OCI-LY7 (cell line): Measurements from ENCODE around the gene DAB2IP. TPM values are rescaled to one million over a fixed set of nuclear protein-coding genes. Genes with fewer than 3 reads are reported as not detected.

Experiments used
- BruUV-seq: library from RNA; stranded (reverse); fragments of 400-500 nt; replicated peaks from 2 replicates; lab custom pipeline; 2021; lab: Mats Ljungman, UMichigan
- CTCF ChIA-PET: fragments of 300-600 bp; sonication (Branson Sonifier 250); formaldehyde crosslinking; loops from one replicate; lab custom pipeline; 2022; ENCODE audit warnings: antibody characterized with exemption; ENCODE audit not compliant: unreplicated experiment; lab: Charles Lee
- POLR2A ChIA-PET: fragments of 300-600 bp; sonication (Branson Sonifier 250); formaldehyde crosslinking; loops from one replicate; lab custom pipeline; 2022; ENCODE audit warnings: antibody characterized with exemption; lab: Charles Lee
- DNase-seq: peaks from one replicate; pipeline ENCODE4 v3.0.0-alpha.2; 2015; ENCODE audit warnings: low spot score
- H2AFZ ChIP-seq: fragments of 200-600 bp; sonication (generic), shearing (Covaris generic); 2 replicates; pipeline ENCODE4 v1.6.1; 2014; ENCODE audit warnings: mild to moderate bottlenecking, antibody characterized with exemption, low read length, moderate library complexity
- H3K27ac ChIP-seq: fragments of 200-600 bp; sonication (generic); 2 replicates; pipeline ENCODE4 v1.5.1; 2014; ENCODE audit warnings: mixed run types, low read depth, mild to moderate bottlenecking, moderate library complexity, low read length, inconsistent platforms; ENCODE audit not compliant: poor library complexity, severe bottlenecking
- H3K36me3 ChIP-seq: fragments of 200-600 bp; sonication (generic); 2 replicates; pipeline ENCODE4 v1.6.1; 2014; ENCODE audit warnings: mild to moderate bottlenecking, antibody characterized with exemption, low read length, moderate library complexity, mixed read lengths; ENCODE audit not compliant: insufficient read depth
- H3K4me1 ChIP-seq: fragments of 200-600 bp; sonication (generic); 2 replicates; pipeline ENCODE4 v1.5.1; 2014; ENCODE audit warnings: mild to moderate bottlenecking, low read length; ENCODE audit not compliant: insufficient read depth, poor library complexity, severe bottlenecking
- H3K4me2 ChIP-seq: fragments of 200-600 bp; sonication (generic); 2 replicates; pipeline ENCODE4 v1.6.1; 2014; ENCODE audit warnings: mild to moderate bottlenecking, low read length
- H3K4me3 ChIP-seq: fragments of 200-600 bp; sonication (generic); 2 replicates; pipeline ENCODE4 v1.5.1; 2014; ENCODE audit warnings: mild to moderate bottlenecking, low read depth, low read length; ENCODE audit not compliant: poor library complexity, severe bottlenecking
- H3K79me2 ChIP-seq: fragments of 200-600 bp; sonication (generic); 2 replicates; pipeline ENCODE4 v1.6.1; 2016; ENCODE audit warnings: low read depth, mild to moderate bottlenecking, low read length, moderate library complexity, mixed read lengths; ENCODE audit not compliant: insufficient read depth
- H3K9me2 ChIP-seq: fragments of 200-600 bp; sonication (generic); 2 replicates; pipeline ENCODE4 v1.6.1; 2016; ENCODE audit warnings: mild to moderate bottlenecking, low read length, mixed read lengths; ENCODE audit not compliant: insufficient read depth
- H3K9me3 ChIP-seq: fragments of 200-600 bp; sonication (generic); 2 replicates; pipeline ENCODE4 v1.6.1; 2014; ENCODE audit warnings: mild to moderate bottlenecking, mixed run types, low read length, mixed read lengths
- H4K20me1 ChIP-seq: fragments of 200-600 bp; sonication (generic); 2 replicates; pipeline ENCODE4 v1.6.1; 2014; ENCODE audit warnings: mild to moderate bottlenecking, antibody characterized with exemption, low read length, moderate library complexity, mixed read lengths; ENCODE audit not compliant: insufficient read depth
- CTCF ChIP-seq: fragments of 200-600 bp; sonication (generic); conservative IDR thresholded peaks from 2 replicates; pipeline ENCODE4 v1.5.1; 2014; ENCODE audit warnings: mild to moderate bottlenecking, antibody characterized with exemption, low read length, moderate library complexity, mixed read lengths
- EZH2phosphoT487 ChIP-seq: fragments of 200-600 bp; sonication (generic); IDR thresholded peaks from 2 replicates; pipeline ENCODE4 v1.6.1; 2018; ENCODE audit warnings: low read depth, borderline replicate concordance, mild to moderate bottlenecking, mixed run types, antibody characterized with exemption, low read length, moderate library complexity, mixed read lengths
- intact Hi-C: fragments of 100-400 bp; cut with micrococcal nuclease; formaldehyde crosslinking; loops from one replicate; pipeline ENCODE4 v1.10.0; 2022; ENCODE audit not compliant: unreplicated experiment
- total RNA-seq, 2 experiments: library from RNA; depleted of rRNA in 1 of 2; stranded (reverse); fragments of >200 nt in 1 of 2; shearing (Covaris generic) in 1 of 2; gene quantifications; 2 replicates each; pipeline ENCODE4 v1.2.3, GENCODE V29; 2014 to 2022

The DAB2IP gene
- total RNA-seq, 2 experiments from 2014 or later, result 3.9 to 11.1 TPM

DNA sequence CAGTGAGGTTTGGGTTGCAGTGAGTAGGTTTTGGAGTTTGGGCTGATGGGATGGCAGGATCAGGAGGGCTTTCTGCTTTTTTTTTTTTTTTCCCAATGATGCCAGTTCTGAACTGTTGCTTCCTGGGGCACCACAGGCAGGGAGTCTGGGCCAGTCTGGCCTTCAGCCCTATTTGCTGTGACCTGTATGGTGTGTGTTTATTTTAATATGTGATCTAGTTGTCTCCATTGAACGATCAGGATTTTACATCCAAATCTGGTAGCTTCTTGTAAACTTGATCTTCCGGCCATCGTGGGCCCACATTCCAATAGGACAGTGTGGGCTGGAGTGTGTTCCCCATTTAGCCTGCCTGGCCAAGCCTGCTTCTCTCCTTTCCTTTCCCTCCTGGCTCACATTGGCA is 25.8 kb upstream of the DAB2IP start:
- ChIA-PET POLR2A (no interaction called here), CTCF (no interaction called here)
- no peak for DNase-seq
- no peaks in the 10 kb centered on the region for H3K9me2 ChIP-seq
- no peak for TF ChIP-seq CTCF
- TF ChIP-seq EZH2phosphoT487, result no peak
- H3K4me1 ChIP-seq, result no peaks in the 10 kb centered on the region
- intact Hi-C loops, result no loop called here
- H3K4me2 ChIP-seq, result no peak overlapping the region
- H3K36me3 ChIP-seq, result no peaks in the 10 kb centered on the region
- no peak overlapping the region for H3K4me3 ChIP-seq
- H3K27ac ChIP-seq, result no peak overlapping the region
- no TSS peak for BruUV-seq
- no peak overlapping the region for H2AFZ ChIP-seq
- no peaks in the 10 kb centered on the region for H4K20me1 ChIP-seq
- H3K9me3 ChIP-seq, result no peaks in the 10 kb centered on the region
- no peaks in the 10 kb centered on the region for H3K79me2 ChIP-seq

DNA sequence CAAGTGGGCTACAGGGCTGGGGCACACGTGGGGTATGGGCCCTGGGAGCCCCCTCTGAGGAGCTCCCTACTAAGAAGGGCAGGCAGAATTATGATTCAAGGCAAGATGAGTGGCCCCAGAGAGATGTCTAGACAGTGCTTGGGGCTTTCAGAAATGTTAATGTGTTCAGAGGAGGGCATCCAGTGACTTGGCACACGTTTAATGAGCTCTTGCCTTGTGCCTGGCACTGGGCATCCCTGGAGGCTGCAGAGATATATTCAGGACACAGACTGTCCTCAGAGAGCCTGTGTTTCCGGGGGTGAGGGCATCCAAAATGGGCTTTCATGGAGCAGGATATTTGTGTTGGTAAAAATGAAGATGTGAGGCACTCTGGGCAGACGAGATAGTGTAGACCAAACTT is 25.4 kb upstream of the DAB2IP start:
- Histone ChIP-seq H3K4me2 (no peak overlapping the region), H4K20me1 (no peaks in the 10 kb centered on the region), H3K9me3 (no peaks in the 10 kb centered on the region), H3K4me3 (no peak overlapping the region), H3K27ac (no peak overlapping the region), H3K36me3 (no peaks in the 10 kb centered on the region), H3K9me2 (no peaks in the 10 kb centered on the region), H2AFZ (no peak overlapping the region), H3K4me1 (no peaks in the 10 kb centered on the region), H3K79me2 (no peaks in the 10 kb centered on the region)
- CTCF ChIA-PET, result no interaction called here
- intact Hi-C loops, result no loop called here
- no TSS peak for BruUV-seq
- POLR2A ChIA-PET, result interaction anchor here (0.7 kb wide), 1 partner anchor 22 kb away, joined by 3 read pairs; no protein-coding TSS in a partner anchor
- no peak for DNase-seq
- TF ChIP-seq EZH2phosphoT487, result no peak
- no peak for TF ChIP-seq CTCF

- no peak for DNase-seq
- Histone ChIP-seq H4K20me1 (no peaks in the 10 kb centered on the region), H3K27ac (no peak overlapping the region), H3K4me2 (no peak overlapping the region), H3K9me3 (no peaks in the 10 kb centered on the region), H3K36me3 (no peaks in the 10 kb centered on the region), H3K9me2 (no peaks in the 10 kb centered on the region), H3K4me3 (no peak overlapping the region), H3K79me2 (no peaks in the 10 kb centered on the region), H3K4me1 (no peaks in the 10 kb centered on the region), H2AFZ (no peak overlapping the region)
- CTCF ChIA-PET, result no interaction called here
- BruUV-seq, result no TSS peak
- POLR2A ChIA-PET, result no interaction called here
- no peak for TF ChIP-seq CTCF
- intact Hi-C loops, result no loop called here
Measured at GRCh38 chr9:121627427-121627826, 24.0 kb upstream of the DAB2IP start.
